KMS-11 (cell line): ENCODE data around the gene SMARCB1.

Experiments
- H2AFZ ChIP-seq: fragments of 200-600 bp; sonication (generic); 2 replicates; pipeline ENCODE4 v1.6.1; 2016; ENCODE audit warnings: antibody characterized with exemption, mixed run types, low read depth
- H3K27ac ChIP-seq: fragments of 200-600 bp; sonication (generic); 2 replicates; pipeline ENCODE4 v1.6.1; 2016; ENCODE audit warnings: mild to moderate bottlenecking, mixed run types
- H3K27me3 ChIP-seq: fragments of 200-600 bp; sonication (generic); 2 replicates; pipeline ENCODE4 v1.6.1; 2017; ENCODE audit warnings: mild to moderate bottlenecking, low read depth, mixed run types, moderate library complexity; ENCODE audit not compliant: insufficient read depth
- H3K36me3 ChIP-seq: fragments of 200-600 bp; sonication (generic); 2 replicates; pipeline ENCODE4 v1.6.1; 2017; ENCODE audit warnings: mild to moderate bottlenecking, mixed run types; ENCODE audit not compliant: insufficient read depth
- H3K4me1 ChIP-seq: fragments of 200-600 bp; sonication (generic); 2 replicates; pipeline ENCODE4 v1.6.1; 2016; ENCODE audit warnings: mild to moderate bottlenecking, low read depth, mixed run types; ENCODE audit not compliant: poor library complexity, severe bottlenecking
- H3K4me2 ChIP-seq: fragments of 200-600 bp; sonication (generic); 2 replicates; pipeline ENCODE4 v1.7.0; 2016; ENCODE audit warnings: mild to moderate bottlenecking, mixed run types
- H3K4me3 ChIP-seq: fragments of 200-600 bp; sonication (generic); IDR thresholded peaks from 2 replicates; pipeline ENCODE4 v1.6.1; 2017; ENCODE audit warnings: low read depth, low read length, mixed read lengths; ENCODE audit not compliant: insufficient read depth
- H3K79me2 ChIP-seq: fragments of 200-600 bp; sonication (generic); 2 replicates; pipeline ENCODE4 v1.6.1; 2016; ENCODE audit warnings: low read depth, mixed run types; ENCODE audit not compliant: insufficient read depth
- H3K9ac ChIP-seq: fragments of 200-600 bp; sonication (generic); 2 replicates; pipeline ENCODE4 v1.6.1; 2016; ENCODE audit warnings: mild to moderate bottlenecking, mixed run types
- H4K20me1 ChIP-seq: fragments of 200-600 bp; sonication (generic); 2 replicates; pipeline ENCODE4 v1.6.1; 2016; ENCODE audit warnings: mild to moderate bottlenecking, mixed run types; ENCODE audit not compliant: insufficient read depth
- TF ChIP-seq, protein P1 (sequence below): fragments of 200-600 bp; sonication (generic); conservative IDR thresholded peaks from 2 replicates; pipeline ENCODE4 v1.6.1; 2017; ENCODE audit warnings: low read depth, mild to moderate bottlenecking, antibody characterized with exemption, low read length, moderate library complexity, mixed read lengths

Gene SMARCB1

GRCh38 chr22:23829845-23830372, 43.1 kb downstream of the SMARCB1 start:
- no peak overlapping the region for H3K27ac ChIP-seq

DNA sequence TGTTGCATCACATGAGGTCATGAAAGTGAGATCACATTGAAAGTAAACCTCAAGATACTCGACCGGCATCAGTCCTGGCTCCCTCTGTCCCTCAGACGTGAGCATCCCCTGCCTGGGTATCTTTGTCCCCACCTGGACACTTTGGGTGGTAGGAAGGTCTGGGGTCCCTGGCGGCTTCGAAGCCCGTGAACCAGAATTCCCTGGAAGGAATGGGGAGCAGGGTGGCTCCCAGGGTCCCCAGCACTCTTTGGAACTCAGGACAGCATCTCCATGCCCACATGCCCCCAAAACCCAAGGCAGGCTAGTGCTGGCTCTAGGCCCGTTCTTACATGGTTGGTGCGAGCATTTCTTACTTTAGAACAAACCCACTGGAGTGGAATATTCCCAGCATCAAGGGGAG, 44.5 kb downstream of the SMARCB1 start:
- Histone ChIP-seq H3K36me3 (no peaks in the 10 kb centered on the region), H3K4me3 (no peak overlapping the region), H3K4me1 (peaks cover 16% of the 10 kb centered on the region), H3K27ac (no peak overlapping the region), H3K27me3 (no peaks in the 10 kb centered on the region), H3K9ac (no peak overlapping the region), H3K79me2 (peaks cover 8% of the 10 kb centered on the region; the same call in 1 of the 2 replicates), H4K20me1 (no peaks in the 10 kb centered on the region), H3K4me2 (no peak overlapping the region), H2AFZ (no peak overlapping the region)
- TF ChIP-seq, protein P1, sequence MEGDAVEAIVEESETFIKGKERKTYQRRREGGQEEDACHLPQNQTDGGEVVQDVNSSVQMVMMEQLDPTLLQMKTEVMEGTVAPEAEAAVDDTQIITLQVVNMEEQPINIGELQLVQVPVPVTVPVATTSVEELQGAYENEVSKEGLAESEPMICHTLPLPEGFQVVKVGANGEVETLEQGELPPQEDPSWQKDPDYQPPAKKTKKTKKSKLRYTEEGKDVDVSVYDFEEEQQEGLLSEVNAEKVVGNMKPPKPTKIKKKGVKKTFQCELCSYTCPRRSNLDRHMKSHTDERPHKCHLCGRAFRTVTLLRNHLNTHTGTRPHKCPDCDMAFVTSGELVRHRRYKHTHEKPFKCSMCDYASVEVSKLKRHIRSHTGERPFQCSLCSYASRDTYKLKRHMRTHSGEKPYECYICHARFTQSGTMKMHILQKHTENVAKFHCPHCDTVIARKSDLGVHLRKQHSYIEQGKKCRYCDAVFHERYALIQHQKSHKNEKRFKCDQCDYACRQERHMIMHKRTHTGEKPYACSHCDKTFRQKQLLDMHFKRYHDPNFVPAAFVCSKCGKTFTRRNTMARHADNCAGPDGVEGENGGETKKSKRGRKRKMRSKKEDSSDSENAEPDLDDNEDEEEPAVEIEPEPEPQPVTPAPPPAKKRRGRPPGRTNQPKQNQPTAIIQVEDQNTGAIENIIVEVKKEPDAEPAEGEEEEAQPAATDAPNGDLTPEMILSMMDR = no peak

More at GRCh38 chr22:23829845-23830372, 43.1 kb downstream of the SMARCB1 start:
- Histone ChIP-seq H3K4me2 (no peak overlapping the region), H2AFZ (no peak overlapping the region), H3K4me3 (no peak overlapping the region), H4K20me1 (no peaks in the 10 kb centered on the region), H3K27me3 (no peaks in the 10 kb centered on the region), H3K4me1 (peaks cover 3% of the 10 kb centered on the region), H3K79me2 (no peaks in the 10 kb centered on the region), H3K36me3 (no peaks in the 10 kb centered on the region), H3K9ac (no peak overlapping the region)
- TF ChIP-seq, protein P1 = no peak

GRCh38 chr22:23831781-23832180, 45.0 kb downstream of the SMARCB1 start:
- Histone ChIP-seq H3K4me2 (no peak overlapping the region), H3K79me2 (peaks cover 13% of the 10 kb centered on the region; the same call in 1 of the 2 replicates), H3K36me3 (no peaks in the 10 kb centered on the region), H3K27ac (no peak overlapping the region), H4K20me1 (no peaks in the 10 kb centered on the region), H3K4me1 (peaks cover 21% of the 10 kb centered on the region), H3K27me3 (no peaks in the 10 kb centered on the region), H3K9ac (no peak overlapping the region), H2AFZ (no peak overlapping the region), H3K4me3 (no peak overlapping the region)
- TF ChIP-seq, protein P1 = no peak

- Histone ChIP-seq H3K79me2 (peaks cover 19% of the 10 kb centered on the region), H3K9ac (no peak overlapping the region), H4K20me1 (no peaks in the 10 kb centered on the region), H3K4me3 (no peak overlapping the region), H3K36me3 (no peaks in the 10 kb centered on the region), H3K4me1 (peaks cover 21% of the 10 kb centered on the region), H2AFZ (no peak overlapping the region), H3K27ac (no peak overlapping the region), H3K4me2 (no peak overlapping the region), H3K27me3 (no peaks in the 10 kb centered on the region)
- TF ChIP-seq, protein P1 = no peak
Observed at GRCh38 chr22:23832226-23833016, 45.7 kb downstream of the SMARCB1 start.
